ENCODE data around the gene TMEM62.
A peak's percentile ranks its signal among the peaks of the same experiment; 100 is the strongest.
"Not testable (repeated sequence)": the region's sequence is repeated elsewhere in the genome, so short reads cannot be mapped to it uniquely, and the experiment has no call there.

The TMEM62 gene

GRCh38 chr15:43184407-43185124 lies 51.2 kb downstream of the TMEM62 start:
- no peak for DNase-seq

GRCh38 chr15:43185157-43186002 lies 52.0 kb downstream of the TMEM62 start, which contains the start of gene CCNDBP1:
Gene CCNDBP1, plus strand, starts transcription at chr15:43185403. Its CDS starts 96 bp downstream, at chr15:43185499.
- DNase-seq = peak; percentile 48

GRCh38 chr15:43186003-43186353 lies 52.6 kb downstream of the TMEM62 start:
- no peak for DNase-seq

GRCh38 chr15:43187544-43188155 lies 54.3 kb downstream of the TMEM62 start:
- DNase-seq = no peak

- no peak for DNase-seq
These were observed 55.9 kb downstream of the TMEM62 start for GRCh38 chr15:43189296-43189695.

GRCh38 chr15:43190178-43190577 lies 56.8 kb downstream of the TMEM62 start:
- DNase-seq = no peak

GRCh38 chr15:43193710-43194109 lies 60.3 kb downstream of the TMEM62 start:
- no peak for DNase-seq

GRCh38 chr15:43194795-43195194 lies 61.4 kb downstream of the TMEM62 start:
- no peak for DNase-seq

- no peak for DNase-seq
These were observed 63.6 kb downstream of the TMEM62 start for GRCh38 chr15:43196760-43197548.

GRCh38 chr15:43197773-43198172 lies 64.4 kb downstream of the TMEM62 start:
- DNase-seq = not testable (repeated sequence)

GRCh38 chr15:43198556-43198955 lies 65.2 kb downstream of the TMEM62 start:
- DNase-seq = not testable (repeated sequence)

- DNase-seq = no peak
These were observed 65.6 kb downstream of the TMEM62 start for GRCh38 chr15:43198992-43199391.

- no peak for DNase-seq
These were observed 66.6 kb downstream of the TMEM62 start for GRCh38 chr15:43199945-43200488.

- no peak for DNase-seq
These were observed 70.9 kb downstream of the TMEM62 start for GRCh38 chr15:43204016-43204901.

GRCh38 chr15:43206054-43206453 lies 72.7 kb downstream of the TMEM62 start:
- DNase-seq = no peak

GRCh38 chr15:43207024-43207423 lies 73.6 kb downstream of the TMEM62 start:
- no peak for DNase-seq

- DNase-seq = no peak
These were observed 74.9 kb downstream of the TMEM62 start for GRCh38 chr15:43208052-43209002.

GRCh38 chr15:43209059-43209824 lies 75.9 kb downstream of the TMEM62 start:
- no peak for DNase-seq

- DNase-seq = no peak
These were observed 76.9 kb downstream of the TMEM62 start for GRCh38 chr15:43210172-43210745.

All from GF-D8 (cell line).